GM19468 (cell line): ENCODE results near the gene FOXL1.

Experiments
- ATAC-seq: cut with Tn5 transposase; IDR thresholded peaks from one replicate; pipeline ENCODE4 v1.9.1; 2021; ENCODE audit warnings: mild to moderate bottlenecking, moderate library complexity, moderate number of reproducible peaks; ENCODE audit not compliant: unreplicated experiment; ENCODE audit errors: extremely low read depth

Gene FOXL1

GRCh38 chr16:86578061-86578599 lies at the start of gene FOXL1:
TSS of gene FOXL1 (plus strand) at chr16:86578549. CDS start at chr16:86578724, 175 bp downstream.
- ATAC-seq: no peak

GRCh38 chr16:86529160-86529559 lies 49.2 kb upstream of the FOXL1 start:
- ATAC-seq: no peak

- no peak for ATAC-seq
Measured at GRCh38 chr16:86530251-86531190, 47.8 kb upstream of the FOXL1 start.

GRCh38 chr16:86531191-86531545 lies 47.2 kb upstream of the FOXL1 start:
- no peak for ATAC-seq

GRCh38 chr16:86531641-86532525 lies 46.5 kb upstream of the FOXL1 start:
- no peak for ATAC-seq

- ATAC-seq: no peak
Measured at GRCh38 chr16:86532526-86532815, 45.9 kb upstream of the FOXL1 start.

- no peak for ATAC-seq
Measured at GRCh38 chr16:86533076-86533475, 45.3 kb upstream of the FOXL1 start.

GRCh38 chr16:86533767-86534351 lies 44.5 kb upstream of the FOXL1 start:
- no peak for ATAC-seq

- ATAC-seq: no peak
Measured at GRCh38 chr16:86534779-86535615, 43.4 kb upstream of the FOXL1 start.

- no peak for ATAC-seq
Measured at GRCh38 chr16:86536621-86537020, 41.7 kb upstream of the FOXL1 start.

GRCh38 chr16:86537486-86537885 lies 40.9 kb upstream of the FOXL1 start:
- ATAC-seq: no peak

GRCh38 chr16:86538196-86538780 lies 40.1 kb upstream of the FOXL1 start:
- ATAC-seq: no peak

GRCh38 chr16:86540894-86541293 lies 37.5 kb upstream of the FOXL1 start:
- no peak for ATAC-seq

- ATAC-seq: no peak
Measured at GRCh38 chr16:86541560-86541959, 36.8 kb upstream of the FOXL1 start.

GRCh38 chr16:86542756-86543750 lies 35.3 kb upstream of the FOXL1 start:
- no peak for ATAC-seq

GRCh38 chr16:86545481-86545880 lies 32.9 kb upstream of the FOXL1 start:
- no peak for ATAC-seq

GRCh38 chr16:86545954-86546637 lies 32.3 kb upstream of the FOXL1 start:
- no peak for ATAC-seq

- no peak for ATAC-seq
Measured at GRCh38 chr16:86546638-86547013, 31.7 kb upstream of the FOXL1 start.
